ENCODE measurements around the gene SPIRE2. TPM values are rescaled to one million over a fixed set of nuclear protein-coding genes. Genes with fewer than 3 reads are reported as not detected.

SPIRE2 gene
- total RNA-seq, 1 experiment from 2014 or later = 21.7 TPM

DNA sequence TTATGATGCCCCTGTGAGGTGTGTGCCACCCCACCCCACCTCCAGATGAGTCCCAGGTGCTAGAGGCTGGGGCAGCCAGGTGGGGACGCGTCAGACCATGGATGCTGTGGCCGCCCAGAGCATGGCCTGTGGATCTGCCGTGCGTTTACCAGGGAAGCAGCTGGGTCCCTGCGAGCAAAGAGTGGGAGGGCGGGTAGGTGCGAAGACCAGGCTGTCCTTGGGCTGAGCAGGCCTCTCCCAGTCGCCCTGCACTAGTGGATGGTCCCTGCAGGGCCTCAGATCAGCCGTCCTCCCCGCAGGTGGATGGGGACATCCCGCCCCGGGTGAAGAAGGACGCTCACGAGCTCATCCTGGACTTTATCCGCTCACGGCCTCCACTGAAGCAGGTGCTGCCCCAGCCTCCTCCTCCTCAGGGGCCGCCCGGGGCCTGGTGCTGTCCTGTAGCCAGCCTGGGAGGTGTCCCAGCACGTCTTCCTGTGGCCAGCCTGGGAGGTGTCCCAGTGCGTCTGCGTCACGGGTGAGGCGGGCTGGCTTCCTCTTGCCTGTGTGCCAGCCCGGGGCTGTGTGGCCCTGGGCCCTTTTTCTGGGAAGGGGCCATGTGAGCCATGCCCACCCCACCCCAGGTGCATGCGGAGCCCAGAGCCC is 27.1 kb downstream of the SPIRE2 start:
- H3K27ac ChIP-seq (ENCODE audit: low read length) = no peak overlapping the region
- H3K4me1 ChIP-seq (ENCODE audit: control insufficient read depth, insufficient read depth, low read length) = no peaks in the 10 kb centered on the region
- intact Hi-C loops (cut with micrococcal nuclease; ENCODE audit: unreplicated experiment) = no loop called here
- ATAC-seq = no peak
- TF ChIP-seq TCF7L2 (IDR thresholded peaks at IDR 0.05; ENCODE audit: low read depth, low read length) (no peak), SIN3A (IDR thresholded peaks at IDR 0.05; ENCODE audit: borderline replicate concordance, insufficient read depth, low read depth, low read length) (no peak), POLR2AphosphoS5 (IDR thresholded peaks at IDR 0.05; ENCODE audit: low read depth, low read length) (no peak)
- TF ChIP-seq, protein P1, sequence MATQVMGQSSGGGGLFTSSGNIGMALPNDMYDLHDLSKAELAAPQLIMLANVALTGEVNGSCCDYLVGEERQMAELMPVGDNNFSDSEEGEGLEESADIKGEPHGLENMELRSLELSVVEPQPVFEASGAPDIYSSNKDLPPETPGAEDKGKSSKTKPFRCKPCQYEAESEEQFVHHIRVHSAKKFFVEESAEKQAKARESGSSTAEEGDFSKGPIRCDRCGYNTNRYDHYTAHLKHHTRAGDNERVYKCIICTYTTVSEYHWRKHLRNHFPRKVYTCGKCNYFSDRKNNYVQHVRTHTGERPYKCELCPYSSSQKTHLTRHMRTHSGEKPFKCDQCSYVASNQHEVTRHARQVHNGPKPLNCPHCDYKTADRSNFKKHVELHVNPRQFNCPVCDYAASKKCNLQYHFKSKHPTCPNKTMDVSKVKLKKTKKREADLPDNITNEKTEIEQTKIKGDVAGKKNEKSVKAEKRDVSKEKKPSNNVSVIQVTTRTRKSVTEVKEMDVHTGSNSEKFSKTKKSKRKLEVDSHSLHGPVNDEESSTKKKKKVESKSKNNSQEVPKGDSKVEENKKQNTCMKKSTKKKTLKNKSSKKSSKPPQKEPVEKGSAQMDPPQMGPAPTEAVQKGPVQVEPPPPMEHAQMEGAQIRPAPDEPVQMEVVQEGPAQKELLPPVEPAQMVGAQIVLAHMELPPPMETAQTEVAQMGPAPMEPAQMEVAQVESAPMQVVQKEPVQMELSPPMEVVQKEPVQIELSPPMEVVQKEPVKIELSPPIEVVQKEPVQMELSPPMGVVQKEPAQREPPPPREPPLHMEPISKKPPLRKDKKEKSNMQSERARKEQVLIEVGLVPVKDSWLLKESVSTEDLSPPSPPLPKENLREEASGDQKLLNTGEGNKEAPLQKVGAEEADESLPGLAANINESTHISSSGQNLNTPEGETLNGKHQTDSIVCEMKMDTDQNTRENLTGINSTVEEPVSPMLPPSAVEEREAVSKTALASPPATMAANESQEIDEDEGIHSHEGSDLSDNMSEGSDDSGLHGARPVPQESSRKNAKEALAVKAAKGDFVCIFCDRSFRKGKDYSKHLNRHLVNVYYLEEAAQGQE (IDR thresholded peaks at IDR 0.05; ENCODE audit: insufficient read depth in 1 of 2, low read depth in 2 of 2, low read length in 1 of 2) = no peak
- H3K36me3 ChIP-seq (ENCODE audit: control insufficient read depth, insufficient read depth, low read length) = no peaks in the 10 kb centered on the region
- DNase-seq (ENCODE audit: low read depth, low spot score) = no peak
- ChIA-PET POLR2A (no interaction called here), CTCF (no interaction called here)
- BruUV-seq (replicated peaks) = no TSS peak
- no peaks in the 10 kb centered on the region for H3K9me3 ChIP-seq (ENCODE audit: control insufficient read depth, insufficient read depth, low read depth, low read length)
- in situ Hi-C loops (cut with HindIII; ENCODE audit: low pct_unique_long_range_greater_than_20kb, low sequenced_read_pairs) = no loop called here
- no peak overlapping the region for H3K4me3 ChIP-seq (ENCODE audit: low read depth in 2 of 2, low read length in 2 of 2)
- H3K27me3 ChIP-seq (ENCODE audit: control insufficient read depth, insufficient read depth, low read length) = no peaks in the 10 kb centered on the region

DNA sequence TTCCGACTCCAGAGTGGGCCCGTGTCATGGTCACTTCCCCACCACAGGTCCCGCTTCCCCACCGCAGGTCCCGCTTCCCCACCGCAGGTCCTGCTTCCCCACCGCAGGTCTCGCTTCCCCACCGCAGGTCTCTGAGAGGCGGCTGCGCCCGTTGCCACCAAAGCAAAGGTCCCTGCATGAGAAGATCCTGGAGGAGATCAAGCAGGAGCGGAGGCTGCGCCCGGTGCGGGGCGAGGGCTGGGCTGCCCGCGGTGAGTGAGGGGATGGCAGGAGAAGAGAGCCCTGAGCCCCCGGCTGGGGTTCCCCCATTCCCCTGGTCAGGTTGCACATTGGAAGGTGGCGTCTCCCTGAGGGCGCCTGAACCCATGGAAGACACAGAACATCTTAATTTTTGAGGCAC is 27.7 kb downstream of the SPIRE2 start:
- POLR2A ChIA-PET = no interaction called here

More for the DNA sequence above, 27.7 kb downstream of the SPIRE2 start:
- CTCF ChIA-PET = no interaction called here
- no TSS peak for BruUV-seq (replicated peaks)
- intact Hi-C loops (cut with micrococcal nuclease; ENCODE audit: unreplicated experiment) (no loop called here), in situ Hi-C loops (cut with HindIII; ENCODE audit: low pct_unique_long_range_greater_than_20kb, low sequenced_read_pairs) (no loop called here)
- H3K27me3 ChIP-seq (ENCODE audit: control insufficient read depth, insufficient read depth, low read length) = no peaks in the 10 kb centered on the region
- H3K4me3 ChIP-seq (ENCODE audit: low read depth in 2 of 2, low read length in 2 of 2) = no peak overlapping the region
- no peak for ATAC-seq
- no peak for TF ChIP-seq TCF7L2 (IDR thresholded peaks at IDR 0.05; ENCODE audit: low read depth, low read length)
- TF ChIP-seq, protein P1 (IDR thresholded peaks at IDR 0.05; ENCODE audit: insufficient read depth in 1 of 2, low read depth in 2 of 2, low read length in 1 of 2) = no peak
- TF ChIP-seq SIN3A (IDR thresholded peaks at IDR 0.05; ENCODE audit: borderline replicate concordance, insufficient read depth, low read depth, low read length) = no peak
- TF ChIP-seq POLR2AphosphoS5 (IDR thresholded peaks at IDR 0.05; ENCODE audit: low read depth, low read length) = no peak
- TF ChIP-seq, protein P2, sequence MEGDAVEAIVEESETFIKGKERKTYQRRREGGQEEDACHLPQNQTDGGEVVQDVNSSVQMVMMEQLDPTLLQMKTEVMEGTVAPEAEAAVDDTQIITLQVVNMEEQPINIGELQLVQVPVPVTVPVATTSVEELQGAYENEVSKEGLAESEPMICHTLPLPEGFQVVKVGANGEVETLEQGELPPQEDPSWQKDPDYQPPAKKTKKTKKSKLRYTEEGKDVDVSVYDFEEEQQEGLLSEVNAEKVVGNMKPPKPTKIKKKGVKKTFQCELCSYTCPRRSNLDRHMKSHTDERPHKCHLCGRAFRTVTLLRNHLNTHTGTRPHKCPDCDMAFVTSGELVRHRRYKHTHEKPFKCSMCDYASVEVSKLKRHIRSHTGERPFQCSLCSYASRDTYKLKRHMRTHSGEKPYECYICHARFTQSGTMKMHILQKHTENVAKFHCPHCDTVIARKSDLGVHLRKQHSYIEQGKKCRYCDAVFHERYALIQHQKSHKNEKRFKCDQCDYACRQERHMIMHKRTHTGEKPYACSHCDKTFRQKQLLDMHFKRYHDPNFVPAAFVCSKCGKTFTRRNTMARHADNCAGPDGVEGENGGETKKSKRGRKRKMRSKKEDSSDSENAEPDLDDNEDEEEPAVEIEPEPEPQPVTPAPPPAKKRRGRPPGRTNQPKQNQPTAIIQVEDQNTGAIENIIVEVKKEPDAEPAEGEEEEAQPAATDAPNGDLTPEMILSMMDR (IDR thresholded peaks at IDR 0.05) = no peak
- no peaks in the 10 kb centered on the region for H3K9me3 ChIP-seq (ENCODE audit: control insufficient read depth, insufficient read depth, low read depth, low read length)
- no peaks in the 10 kb centered on the region for H3K36me3 ChIP-seq (ENCODE audit: control insufficient read depth, insufficient read depth, low read length)
- no peak for DNase-seq (ENCODE audit: low read depth, low spot score)
- no peaks in the 10 kb centered on the region for H3K4me1 ChIP-seq (ENCODE audit: control insufficient read depth, insufficient read depth, low read length)
- H3K27ac ChIP-seq (ENCODE audit: low read length) = no peak overlapping the region

All from Panc1 (cell line).